ENCODE measurements around the gene C2orf68. TPM values are rescaled to one million over a fixed set of nuclear protein-coding genes. Genes with fewer than 3 reads are reported as not detected.
A peak's percentile ranks its signal among the peaks of the same experiment; 100 is the strongest.

C2orf68 gene
- total and polyA plus RNA-seq, 2 of the 13 experiments (the other 11 are each of a cell fraction or from before 2014, with no cell fraction given): 47.1 to 77.4 TPM

- TF ChIP-seq NFE2 (CRISPR knock-in tag; IDR thresholded peaks at IDR 0.05) (no peak), ZNF225 (CRISPR knock-in tag; IDR thresholded peaks at IDR 0.05) (no peak), TFAP4 (IDR thresholded peaks at IDR 0.05; ENCODE audit: borderline replicate concordance, low read depth) (peak; percentile 99), TARDBP (CRISPR knock-in tag; IDR thresholded peaks at IDR 0.05) (peak; percentile 96), TBX3 (IDR thresholded peaks at IDR 0.05; ENCODE audit: borderline replicate concordance) (peak; percentile 86; the same call in 1 of the 2 replicates), FOXK1 (CRISPR knock-in tag; IDR thresholded peaks at IDR 0.05; ENCODE audit: borderline replicate concordance, low read depth) (peak; percentile 74), REXO4 (CRISPR knock-in tag; IDR thresholded peaks at IDR 0.05; ENCODE audit: borderline replicate concordance) (no peak), ZKSCAN8 (CRISPR knock-in tag; IDR thresholded peaks at IDR 0.05; ENCODE audit: borderline replicate concordance) (peak; percentile 84; the same call in 1 of the 2 replicates), ZNF784 (CRISPR knock-in tag; IDR thresholded peaks at IDR 0.05; ENCODE audit: borderline replicate concordance) (no peak), CREB1 (IDR thresholded peaks at IDR 0.05) (peak; percentile 40; the same call in 1 of the 2 replicates), CREB1 (CRISPR knock-in tag; IDR thresholded peaks at IDR 0.05) (peak; percentile 70), ZFP1 (CRISPR knock-in tag; IDR thresholded peaks at IDR 0.05) (peak; percentile 76; the same call in 1 of the 2 replicates), ZNF44 (CRISPR knock-in tag; IDR thresholded peaks at IDR 0.05) (peak; percentile 35; the same call in 1 of the 2 replicates)
Measured at GRCh38 chr2:85584857-85585780, 26.7 kb downstream of the C2orf68 start (continued).
